HG03469 (cell line): ENCODE results near the gene ERCC1.
A peak's percentile ranks its signal among the peaks of the same experiment; 100 is the strongest.

Experiments used
- ATAC-seq: cut with Tn5 transposase; IDR thresholded peaks from one replicate; pipeline ENCODE4 v1.9.1; 2021; ENCODE audit warnings: mild to moderate bottlenecking, moderate library complexity, moderate number of reproducible peaks; ENCODE audit not compliant: unreplicated experiment

The ERCC1 gene

DNA sequence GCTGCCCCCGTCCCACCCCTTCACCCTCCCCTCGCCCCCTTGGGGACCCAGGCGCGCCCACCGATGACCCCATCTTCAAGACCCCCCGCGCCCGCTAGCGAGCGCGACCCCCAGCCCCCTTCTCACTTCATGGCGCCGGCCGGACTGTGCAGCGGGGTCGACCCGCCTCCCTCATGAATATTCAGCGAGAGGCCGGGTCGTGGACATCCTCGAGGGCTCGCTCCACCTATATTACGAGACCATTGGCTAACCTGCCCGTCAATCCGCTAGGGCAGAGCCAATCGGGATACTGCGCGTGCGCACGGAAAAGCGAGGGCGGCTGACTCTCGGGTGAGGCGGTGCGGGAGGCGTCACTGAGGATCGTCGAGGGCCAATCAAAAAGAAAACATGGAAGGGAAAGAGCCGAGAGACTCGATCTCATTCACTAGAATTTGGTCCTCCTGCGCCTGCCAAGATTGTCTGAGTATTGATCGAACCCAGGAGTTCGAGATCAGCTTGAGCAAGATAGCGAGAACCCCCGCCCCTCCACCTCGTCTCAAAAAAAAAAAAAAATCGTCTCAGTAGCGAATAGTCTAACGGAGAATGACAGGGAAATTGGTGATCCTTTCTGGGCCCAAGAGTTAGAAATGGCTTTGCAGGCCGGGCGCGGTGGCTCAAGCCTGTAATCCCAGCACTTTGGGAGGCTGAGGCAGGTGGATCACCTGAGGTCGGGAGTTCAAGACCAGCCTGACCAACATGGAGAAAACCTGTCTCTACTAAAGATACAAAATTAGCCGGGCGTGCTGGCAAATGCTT, 53.1 kb downstream of the ERCC1 start, which contains the start of gene ERCC2:
Gene ERCC2, minus strand, starts transcription at position 164 of the 795 bp plus-strand sequence. Its CDS starts 33 bp downstream, at position 131.
- ATAC-seq: peak; percentile 92

GRCh38 chr19:45368737-45369340, 54.9 kb downstream of the ERCC1 start:
- ATAC-seq: no peak

DNA sequence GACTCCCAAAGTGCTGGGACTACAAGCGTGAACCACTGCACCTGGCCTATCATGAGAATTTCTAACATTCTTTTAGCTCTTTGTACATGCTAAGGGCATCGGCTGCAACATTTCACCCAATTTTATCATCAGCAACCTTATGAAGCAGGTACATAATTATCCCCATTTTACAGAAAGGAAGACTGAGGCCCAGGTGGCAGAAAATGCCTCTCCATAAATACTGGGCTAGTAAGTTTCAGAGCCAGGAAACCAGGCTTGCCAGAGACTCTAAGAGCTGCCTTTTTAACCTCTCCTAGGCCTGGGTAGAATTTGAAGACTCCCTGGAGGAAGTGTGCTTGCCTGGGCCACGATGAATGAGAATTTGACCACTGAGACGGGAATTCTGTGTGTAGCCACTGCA, 55.6 kb downstream of the ERCC1 start:
- no peak for ATAC-seq

DNA sequence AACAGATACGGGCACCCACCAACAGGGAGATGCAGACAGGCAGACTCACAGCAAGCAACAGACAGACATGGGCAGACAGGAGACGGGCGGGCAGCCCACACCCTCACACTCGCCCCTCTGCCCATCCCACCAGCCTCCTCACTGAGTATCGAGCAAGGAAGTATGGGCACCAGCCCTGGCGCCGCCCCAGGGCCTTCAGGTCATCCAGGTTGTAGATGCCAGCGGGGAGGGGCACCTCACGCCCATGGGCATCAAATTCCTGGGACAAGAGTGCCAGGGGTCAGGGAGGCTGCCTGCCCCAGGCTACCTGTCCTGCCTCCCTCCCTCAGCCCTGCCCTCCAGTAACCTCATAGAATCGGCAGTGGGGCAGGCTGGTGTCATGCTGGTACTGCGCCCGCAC, 59.0 kb downstream of the ERCC1 start:
- no peak for ATAC-seq

DNA sequence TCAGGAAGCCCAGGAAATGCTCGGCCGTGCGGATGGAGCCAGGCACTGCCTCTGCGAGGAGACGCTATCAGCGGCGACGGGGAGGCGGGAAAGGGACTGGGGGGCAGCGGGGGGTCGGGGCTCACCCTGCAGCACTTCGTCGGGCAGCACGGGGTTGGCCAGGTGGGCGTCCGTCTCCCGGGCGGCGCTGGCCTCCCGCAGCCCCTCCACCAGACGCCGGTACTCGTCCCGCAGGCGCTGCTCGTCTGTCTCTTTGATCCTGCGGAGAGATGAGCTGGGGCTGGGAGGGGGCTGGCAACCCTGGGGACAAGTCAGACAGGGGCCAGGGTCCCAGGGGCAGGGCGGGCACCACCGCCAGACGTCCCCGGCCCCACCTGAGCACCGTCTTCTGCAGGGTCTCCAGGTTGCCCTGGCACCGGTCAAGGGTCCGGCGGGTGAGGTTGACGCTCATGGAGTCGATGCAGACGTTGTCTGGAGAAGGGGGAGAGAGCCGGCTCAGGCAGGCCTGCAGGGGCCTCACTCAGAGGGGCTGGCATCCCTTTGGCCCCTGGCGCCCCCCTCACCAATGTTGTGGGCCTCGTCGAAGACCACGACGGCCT, 59.8 kb downstream of the ERCC1 start:
- no peak for ATAC-seq

DNA sequence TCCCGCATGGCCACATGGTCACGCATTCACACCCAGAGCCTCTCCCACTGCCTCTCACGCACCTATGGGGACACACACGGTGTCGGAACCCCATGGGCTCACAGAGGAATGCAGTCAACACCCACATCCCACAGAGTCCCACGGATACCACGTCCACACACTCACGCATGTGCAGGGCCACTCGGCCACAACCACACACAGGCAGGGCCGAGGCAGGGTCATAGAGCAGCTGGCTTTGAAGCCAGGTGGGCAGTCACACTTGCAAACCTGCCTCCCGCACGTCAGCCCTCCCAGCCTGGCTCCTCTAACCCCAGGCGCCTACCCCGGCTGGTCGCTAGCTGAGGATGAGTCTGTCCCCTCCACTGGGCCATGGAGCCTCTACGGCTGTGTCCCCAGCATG, 61.4 kb downstream of the ERCC1 start:
- no peak for ATAC-seq

DNA sequence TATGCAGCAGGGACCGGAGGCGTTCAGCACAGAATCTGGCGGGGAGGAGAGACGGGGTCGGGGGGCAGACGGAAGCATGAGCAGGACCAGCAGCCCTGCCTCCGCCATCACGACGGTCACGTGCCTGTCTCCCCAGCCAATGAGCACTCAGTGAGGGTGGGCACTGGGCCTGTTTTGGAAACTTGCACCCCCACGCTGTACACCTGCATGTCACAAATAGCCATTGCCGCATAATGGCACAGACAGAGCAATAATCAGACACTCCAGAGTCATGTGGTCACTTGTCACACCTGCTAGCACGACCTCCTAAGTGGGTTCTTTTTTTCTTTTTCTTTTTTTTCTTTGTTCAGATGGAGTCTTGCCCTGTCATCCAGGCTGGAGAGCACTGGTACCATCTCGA, 62.1 kb downstream of the ERCC1 start:
- ATAC-seq: no peak

GRCh38 chr19:45358213-45358792, 65.4 kb downstream of the ERCC1 start:
- no peak for ATAC-seq

GRCh38 chr19:45357445-45357783, 66.3 kb downstream of the ERCC1 start:
- no peak for ATAC-seq
